ENCODE measurements around the gene LRCH1.

The LRCH1 gene

GRCh38 chr13:46552889-46553520, at the start of gene LRCH1:
LRCH1 (plus strand) TSS chr13:46553170; CDS start chr13:46553397, 227 bp downstream.
- TF ChIP-seq, protein P1, sequence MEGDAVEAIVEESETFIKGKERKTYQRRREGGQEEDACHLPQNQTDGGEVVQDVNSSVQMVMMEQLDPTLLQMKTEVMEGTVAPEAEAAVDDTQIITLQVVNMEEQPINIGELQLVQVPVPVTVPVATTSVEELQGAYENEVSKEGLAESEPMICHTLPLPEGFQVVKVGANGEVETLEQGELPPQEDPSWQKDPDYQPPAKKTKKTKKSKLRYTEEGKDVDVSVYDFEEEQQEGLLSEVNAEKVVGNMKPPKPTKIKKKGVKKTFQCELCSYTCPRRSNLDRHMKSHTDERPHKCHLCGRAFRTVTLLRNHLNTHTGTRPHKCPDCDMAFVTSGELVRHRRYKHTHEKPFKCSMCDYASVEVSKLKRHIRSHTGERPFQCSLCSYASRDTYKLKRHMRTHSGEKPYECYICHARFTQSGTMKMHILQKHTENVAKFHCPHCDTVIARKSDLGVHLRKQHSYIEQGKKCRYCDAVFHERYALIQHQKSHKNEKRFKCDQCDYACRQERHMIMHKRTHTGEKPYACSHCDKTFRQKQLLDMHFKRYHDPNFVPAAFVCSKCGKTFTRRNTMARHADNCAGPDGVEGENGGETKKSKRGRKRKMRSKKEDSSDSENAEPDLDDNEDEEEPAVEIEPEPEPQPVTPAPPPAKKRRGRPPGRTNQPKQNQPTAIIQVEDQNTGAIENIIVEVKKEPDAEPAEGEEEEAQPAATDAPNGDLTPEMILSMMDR (conservative IDR thresholded peaks at IDR 0.05; ENCODE audit: low read depth, low read length), result no peak
- peak within 1 kb of the TSS; percentile 68 for H2AFZ ChIP-seq (ENCODE audit: low read depth)
- H3K9ac ChIP-seq, result peak within 1 kb of the TSS; percentile 74
- H3K4me3 ChIP-seq (IDR thresholded peaks at IDR 0.05; ENCODE audit: insufficient read depth, low read depth, low read length), result no peak within 1 kb of the TSS
- H3K79me2 ChIP-seq (ENCODE audit: insufficient read depth, low read depth), result peaks cover 40% of the 10 kb centered on the region
- no peaks in the 10 kb centered on the region for H3K36me3 ChIP-seq (ENCODE audit: insufficient read depth)
- H3K27ac ChIP-seq, result peak within 1 kb of the TSS; percentile 61
- no peaks in the 10 kb centered on the region for H3K27me3 ChIP-seq (ENCODE audit: insufficient read depth, low read depth)
- peaks cover 24% of the 10 kb centered on the region for H3K4me1 ChIP-seq (ENCODE audit: low read depth, poor library complexity, severe bottlenecking)
- no peaks in the 10 kb centered on the region for H4K20me1 ChIP-seq (ENCODE audit: insufficient read depth)
- H3K4me2 ChIP-seq, result peak within 1 kb of the TSS; percentile 76

- no peak overlapping the region for H2AFZ ChIP-seq (ENCODE audit: low read depth)
- H3K27ac ChIP-seq, result no peak overlapping the region
- H3K36me3 ChIP-seq (ENCODE audit: insufficient read depth), result no peaks in the 10 kb centered on the region
- H4K20me1 ChIP-seq (ENCODE audit: insufficient read depth), result no peaks in the 10 kb centered on the region
- H3K9ac ChIP-seq, result no peak overlapping the region
- no peaks in the 10 kb centered on the region for H3K79me2 ChIP-seq (ENCODE audit: insufficient read depth, low read depth)
- H3K4me1 ChIP-seq (ENCODE audit: low read depth, poor library complexity, severe bottlenecking), result no peaks in the 10 kb centered on the region
- H3K4me3 ChIP-seq (IDR thresholded peaks at IDR 0.05; ENCODE audit: insufficient read depth, low read depth, low read length), result no peak overlapping the region
- H3K27me3 ChIP-seq (ENCODE audit: insufficient read depth, low read depth), result no peaks in the 10 kb centered on the region
- no peak overlapping the region for H3K4me2 ChIP-seq
- TF ChIP-seq, protein P1 (conservative IDR thresholded peaks at IDR 0.05; ENCODE audit: low read depth, low read length), result no peak
Observed at GRCh38 chr13:46504036-46504435, 48.9 kb upstream of the LRCH1 start.

GRCh38 chr13:46507981-46508380, 45.0 kb upstream of the LRCH1 start:
- Histone ChIP-seq H3K27ac (no peak overlapping the region), H3K4me3 (IDR thresholded peaks at IDR 0.05; ENCODE audit: insufficient read depth, low read depth, low read length) (no peak overlapping the region), H3K4me2 (no peak overlapping the region), H4K20me1 (ENCODE audit: insufficient read depth) (no peaks in the 10 kb centered on the region), H3K36me3 (ENCODE audit: insufficient read depth) (no peaks in the 10 kb centered on the region), H3K9ac (no peak overlapping the region), H2AFZ (ENCODE audit: low read depth) (no peak overlapping the region), H3K27me3 (ENCODE audit: insufficient read depth, low read depth) (no peaks in the 10 kb centered on the region), H3K79me2 (ENCODE audit: insufficient read depth, low read depth) (no peaks in the 10 kb centered on the region), H3K4me1 (ENCODE audit: low read depth, poor library complexity, severe bottlenecking) (no peaks in the 10 kb centered on the region)
- TF ChIP-seq, protein P1 (conservative IDR thresholded peaks at IDR 0.05; ENCODE audit: low read depth, low read length), result no peak

- Histone ChIP-seq H4K20me1 (ENCODE audit: insufficient read depth) (no peaks in the 10 kb centered on the region), H2AFZ (ENCODE audit: low read depth) (no peak overlapping the region), H3K4me1 (ENCODE audit: low read depth, poor library complexity, severe bottlenecking) (no peaks in the 10 kb centered on the region), H3K27ac (no peak overlapping the region), H3K27me3 (ENCODE audit: insufficient read depth, low read depth) (no peaks in the 10 kb centered on the region), H3K36me3 (ENCODE audit: insufficient read depth) (no peaks in the 10 kb centered on the region), H3K79me2 (ENCODE audit: insufficient read depth, low read depth) (no peaks in the 10 kb centered on the region), H3K4me3 (IDR thresholded peaks at IDR 0.05; ENCODE audit: insufficient read depth, low read depth, low read length) (no peak overlapping the region), H3K9ac (no peak overlapping the region), H3K4me2 (no peak overlapping the region)
- TF ChIP-seq, protein P1 (conservative IDR thresholded peaks at IDR 0.05; ENCODE audit: low read depth, low read length), result no peak
Observed at GRCh38 chr13:46509981-46510380, 43.0 kb upstream of the LRCH1 start.

All from KMS-11 (cell line).